Gastrocnemius medialis (tissue), 4 donors: ENCODE results near the gene DENND5B. TPM values are rescaled to one million over a fixed set of nuclear protein-coding genes. Genes with fewer than 3 reads are reported as not detected.

ENCODE experiments used
- ATAC-seq, 2 donors: fragments of 150-250 bp; one replicate each; pipeline ENCODE4 v1.9.1; 2016
- DNase-seq, 2 donors: peaks; one replicate each; pipeline ENCODE4 v3.0.0-alpha.2; 2019
- H3K27ac ChIP-seq, 4 donors: fragments of 200-600 bp; sonication (generic); 1 replicate in 1 of 4; 2 replicates in 3 of 4; pipeline ENCODE4 v1.5.1; 2016 to 2018; ENCODE audit warnings: mild to moderate bottlenecking in 2 of 4, moderate library complexity in 1 of 4
- H3K27me3 ChIP-seq, 3 donors: fragments of 200-600 bp; sonication (generic) in 2 of 3; 1 replicate in 1 of 3; 2 replicates in 2 of 3; pipeline versions ENCODE4 v1.5.1 to v1.6.0; 2016 to 2019; ENCODE audit warnings: mild to moderate bottlenecking in 1 of 3, moderate library complexity in 1 of 3
- H3K36me3 ChIP-seq, 2 donors: fragments of 200-600 bp; sonication (generic) in 1 of 2; one replicate each; pipeline ENCODE4 v1.5.1; 2017 to 2018
- H3K4me1 ChIP-seq, 2 donors: fragments of 200-600 bp; sonication (generic) in 1 of 2; one replicate each; pipeline ENCODE4 v1.5.1; 2016 to 2017; ENCODE audit warnings: mild to moderate bottlenecking in 2 of 2
- H3K4me3 ChIP-seq, 4 donors: fragments of 200-600 bp; sonication (generic) in 3 of 4; 1 replicate in 1 of 4; 2 replicates in 3 of 4; pipeline ENCODE4 v1.5.1; 2016 to 2019; ENCODE audit warnings: mild to moderate bottlenecking in 2 of 4
- H3K9me3 ChIP-seq, 3 donors: fragments of 200-600 bp; sonication (generic) in 2 of 3; 1 replicate in 1 of 3; 2 replicates in 2 of 3; pipeline ENCODE4 v1.5.1; 2016 to 2019
- CTCF ChIP-seq, 5 experiments: fragments of 450-650 bp in 3 of 5; fragments of 200-600 bp in 2 of 5; sonication (generic) in 2 of 5; IDR thresholded peaks in 4 of 5; conservative IDR thresholded peaks in 1 of 5; 1 replicate in 4 of 5; 2 replicates in 1 of 5; pipeline ENCODE4 v1.5.1; 2016 to 2019; ENCODE audit warnings: antibody characterized with exemption in 5 of 5, mild to moderate bottlenecking in 3 of 5, moderate library complexity in 3 of 5
- POLR2A ChIP-seq, 2 donors: fragments of 450-650 bp; IDR thresholded peaks; one replicate each; pipeline ENCODE4 v1.6.1; 2017; ENCODE audit warnings: antibody characterized with exemption in 2 of 2, mild to moderate bottlenecking in 2 of 2, moderate library complexity in 2 of 2
- in situ Hi-C, 4 donors: fragments of 200-750 bp; cut with MboI; loops; one replicate each; pipeline versions ENCODE4 v1.15.0 to v1.8.0; 2017; ENCODE audit warnings: low sequenced_read_pairs in 4 of 4
- intact Hi-C: fragments of 100-400 bp; cut with DNase I; formaldehyde crosslinking; loops from one replicate; pipeline ENCODE4 v1.15.1; 2023; ENCODE audit warnings: low total_unique reads
- total RNA-seq, 4 donors: library from RNA; depleted of rRNA; stranded (reverse); fragments of >200 nt; gene quantifications; one replicate each; pipeline versions ENCODE4 v1.1.0 to v1.2.3, GENCODE V29; 2016

The DENND5B gene
- total RNA-seq, 4 donors from 2014 or later: 12.5 to 33.7 (median 26.7) TPM

GRCh38 chr12:31566547-31566946 lies 24.4 kb downstream of the DENND5B start:
- intact Hi-C loops: no loop called here
- Histone ChIP-seq H3K27ac (no peak overlapping the region), H3K9me3 (no peaks in the 10 kb centered on the region), H3K4me1 (peaks cover 3 to 7% of the 10 kb centered on the region in 2 donors), H3K27me3 (no peaks in the 10 kb centered on the region), H3K36me3 (no peaks in the 10 kb centered on the region), H3K4me3 (no peak overlapping the region)
- in situ Hi-C loops: no loop called here
- no peak for DNase-seq
- no peak for ATAC-seq
- TF ChIP-seq POLR2A (IDR thresholded peaks at IDR 0.05) (no peak), CTCF (IDR thresholded peaks at IDR 0.05 in 4 of 5, conservative IDR thresholded peaks at IDR 0.05 in 1 of 5) (no peak)

GRCh38 chr12:31562594-31563328 lies 28.2 kb downstream of the DENND5B start:
- Histone ChIP-seq H3K27ac (no peak overlapping the region), H3K4me3 (no peak overlapping the region), H3K36me3 (no peaks in the 10 kb centered on the region), H3K4me1 (peaks cover 0 to 6% of the 10 kb centered on the region in 2 donors), H3K9me3 (no peaks in the 10 kb centered on the region), H3K27me3 (no peaks in the 10 kb centered on the region)
- TF ChIP-seq POLR2A (IDR thresholded peaks at IDR 0.05): no peak
- TF ChIP-seq CTCF (IDR thresholded peaks at IDR 0.05 in 4 of 5, conservative IDR thresholded peaks at IDR 0.05 in 1 of 5): no peak
- no peak for ATAC-seq
- DNase-seq: no peak
- in situ Hi-C loops: no loop called here
- intact Hi-C loops: no loop called here

GRCh38 chr12:31560516-31560915 lies 30.4 kb downstream of the DENND5B start:
- DNase-seq (no peak), ATAC-seq (no peak)
- in situ Hi-C loops (no loop called here), intact Hi-C loops (no loop called here)
- Histone ChIP-seq H3K4me1 (peaks cover 0 to 6% of the 10 kb centered on the region in 2 donors), H3K36me3 (peaks cover 0 to 4% of the 10 kb centered on the region in 2 donors), H3K27ac (no peak overlapping the region), H3K9me3 (no peaks in the 10 kb centered on the region), H3K4me3 (no peak overlapping the region), H3K27me3 (no peaks in the 10 kb centered on the region)
- TF ChIP-seq POLR2A (IDR thresholded peaks at IDR 0.05) (no peak), CTCF (IDR thresholded peaks at IDR 0.05 in 4 of 5, conservative IDR thresholded peaks at IDR 0.05 in 1 of 5) (no peak)

GRCh38 chr12:31558521-31558920 lies 32.4 kb downstream of the DENND5B start:
- no peaks in the 10 kb centered on the region for H3K9me3 ChIP-seq
- no peak overlapping the region for H3K4me3 ChIP-seq
- intact Hi-C loops: no loop called here
- peaks cover 0 to 4% of the 10 kb centered on the region in 2 donors for H3K36me3 ChIP-seq
- H3K27me3 ChIP-seq: no peaks in the 10 kb centered on the region
- DNase-seq (no peak), ATAC-seq (no peak)
- no peak overlapping the region for H3K27ac ChIP-seq
- peaks cover 0 to 6% of the 10 kb centered on the region in 2 donors for H3K4me1 ChIP-seq
- no peak for TF ChIP-seq POLR2A (IDR thresholded peaks at IDR 0.05)
- no peak for TF ChIP-seq CTCF (IDR thresholded peaks at IDR 0.05 in 4 of 5, conservative IDR thresholded peaks at IDR 0.05 in 1 of 5)
- in situ Hi-C loops: no loop called here
